GM23338 (cell line): ENCODE results near the gene SLC8A1. TPM values are rescaled to one million over a fixed set of nuclear protein-coding genes. Genes with fewer than 3 reads are reported as not detected.

Experiments
- ATAC-seq: fragments of 200-7000 bp; cut with Tn5 transposase; 3 replicates; pipeline ENCODE4 v1.9.1; 2020
- DNase-seq: peaks from one replicate; pipeline ENCODE4 v3.0.0-alpha.2; 2015; ENCODE audit warnings: low spot score
- H2AFZ ChIP-seq: fragments of 200-600 bp; sonication (generic); 2 replicates; pipeline ENCODE4 v1.8.0; 2016; ENCODE audit warnings: antibody characterized with exemption, mild to moderate bottlenecking, moderate library complexity
- H3F3A ChIP-seq: fragments of 200-600 bp; sonication (generic); replicated peaks from 2 replicates; pipeline ENCODE4 v1.8.0; 2017; ENCODE audit warnings: antibody characterized with exemption, mixed run types, low read depth
- H3K27ac ChIP-seq: fragments of 200-600 bp; sonication (generic); 2 replicates; pipeline ENCODE4 v1.6.1; 2016; ENCODE audit warnings: low read depth
- H3K27me3 ChIP-seq: fragments of 200-600 bp; sonication (generic); 2 replicates; pipeline ENCODE4 v1.8.0; 2016; ENCODE audit warnings: mild to moderate bottlenecking, mixed run types, moderate library complexity; ENCODE audit not compliant: insufficient read depth
- H3K36me3 ChIP-seq: fragments of 200-600 bp; sonication (generic); 2 replicates; pipeline ENCODE4 v1.8.0; 2016; ENCODE audit warnings: mild to moderate bottlenecking; ENCODE audit not compliant: insufficient read depth
- H3K4me1 ChIP-seq: fragments of 200-600 bp; sonication (generic); 2 replicates; pipeline ENCODE4 v1.8.0; 2016; ENCODE audit warnings: mild to moderate bottlenecking, moderate library complexity; ENCODE audit not compliant: insufficient read depth
- H3K4me2 ChIP-seq: fragments of 200-600 bp; sonication (generic); 2 replicates; pipeline ENCODE4 v1.7.1; 2017; ENCODE audit warnings: mixed run types
- H3K4me3 ChIP-seq: fragments of 200-600 bp; sonication (generic); 2 replicates; pipeline ENCODE4 v1.6.1; 2016; ENCODE audit warnings: mixed run types
- H3K79me2 ChIP-seq: fragments of 200-600 bp; sonication (generic); replicated peaks from 2 replicates; pipeline ENCODE4 v1.8.0; 2017; ENCODE audit warnings: mild to moderate bottlenecking; ENCODE audit not compliant: insufficient read depth
- H3K9me2 ChIP-seq: fragments of 200-600 bp; sonication (generic); 2 replicates; pipeline ENCODE4 v1.8.0; 2017; ENCODE audit not compliant: insufficient read depth
- H4K20me1 ChIP-seq: fragments of 200-600 bp; sonication (generic); replicated peaks from 2 replicates; pipeline ENCODE4 v1.8.0; 2017; ENCODE audit warnings: mild to moderate bottlenecking; ENCODE audit not compliant: insufficient read depth
- H3K27ac Mint-ChIP-seq: 2 replicates; pipeline ENCODE4 v1.8.0; 2020; ENCODE audit warnings: inconsistent platforms, mild to moderate bottlenecking, moderate library complexity, mixed read lengths
- H3K27me3 Mint-ChIP-seq: 3 replicates; pipeline ENCODE4 v1.8.0; 2022; ENCODE audit warnings: low read depth, mild to moderate bottlenecking, moderate library complexity, mixed read lengths, inconsistent platforms; ENCODE audit not compliant: insufficient read depth, poor library complexity
- H3K36me3 Mint-ChIP-seq: 3 replicates; pipeline ENCODE4 v1.8.0; 2021; ENCODE audit warnings: low read depth, mild to moderate bottlenecking, inconsistent platforms, moderate library complexity, mixed read lengths
- H3K4me1 Mint-ChIP-seq: 3 replicates; pipeline ENCODE4 v1.8.0; 2020; ENCODE audit warnings: mild to moderate bottlenecking, inconsistent platforms, mixed read lengths
- H3K4me3 Mint-ChIP-seq: 3 replicates; pipeline ENCODE4 v1.8.0; 2021; ENCODE audit warnings: moderate library complexity, mild to moderate bottlenecking, inconsistent platforms, mixed read lengths
- H3K9me3 Mint-ChIP-seq: 3 replicates; pipeline ENCODE4 v1.8.0; 2020; ENCODE audit warnings: moderate library complexity, mild to moderate bottlenecking, inconsistent platforms, mixed read lengths
- CREB1 ChIP-seq: fragments of 250-450 bp; sonication (Bioruptor Pico); IDR thresholded peaks from 2 replicates; pipeline ENCODE4 v1.5.0; 2020; ENCODE audit warnings: low read depth, mild to moderate bottlenecking, moderate library complexity
- ETS1 ChIP-seq: IDR thresholded peaks from 2 replicates; pipeline ENCODE4 v1.6.1; 2016; ENCODE audit warnings: antibody characterized with exemption
- EZH2 ChIP-seq: fragments of 200-600 bp; sonication (generic); IDR thresholded peaks from one replicate; pipeline ENCODE4 v1.8.0; 2017; ENCODE audit warnings: antibody characterized with exemption, mild to moderate bottlenecking, low read depth; ENCODE audit not compliant: unreplicated experiment
- JUNB ChIP-seq: IDR thresholded peaks from one replicate; pipeline ENCODE4 v1.6.1; 2016; ENCODE audit warnings: antibody characterized with exemption; ENCODE audit not compliant: unreplicated experiment
- NANOG ChIP-seq: IDR thresholded peaks from 2 replicates; pipeline ENCODE4 v1.6.1; 2016; ENCODE audit warnings: antibody characterized with exemption, borderline replicate concordance
- POLR2AphosphoS5 ChIP-seq: IDR thresholded peaks from 2 replicates; pipeline ENCODE4 v1.6.1; 2016; ENCODE audit warnings: antibody characterized with exemption, low read depth
- REST ChIP-seq: IDR thresholded peaks from one replicate; pipeline ENCODE4 v1.6.1; 2018; ENCODE audit warnings: antibody characterized with exemption; ENCODE audit not compliant: unreplicated experiment
- STAT1 ChIP-seq: IDR thresholded peaks from one replicate; pipeline ENCODE4 v1.6.1; 2016; ENCODE audit warnings: antibody characterized with exemption; ENCODE audit not compliant: unreplicated experiment
- ZNF114 ChIP-seq: fragments of 250-450 bp; sonication (Bioruptor Pico); IDR thresholded peaks from 2 replicates; pipeline ENCODE4 v1.5.0; 2020; ENCODE audit warnings: mild to moderate bottlenecking, moderate library complexity
- ZNF331 ChIP-seq: fragments of 250-450 bp; sonication (Bioruptor Pico); IDR thresholded peaks from 2 replicates; pipeline ENCODE4 v1.5.0; 2020; ENCODE audit warnings: low read depth, mild to moderate bottlenecking, moderate library complexity
- ZNF462 ChIP-seq: fragments of 250-450 bp; sonication (Bioruptor Pico); IDR thresholded peaks from 2 replicates; pipeline ENCODE4 v1.5.0; 2020; ENCODE audit warnings: mild to moderate bottlenecking, moderate library complexity
- polyA plus RNA-seq: library from polyadenylated mRNA; unstranded; fragments of >200 nt; fragmentation: Nextera tagmentation; extraction: Ambion mirVana; gene quantifications from 2 replicates; pipeline ENCODE4 v1.2.1, GENCODE V29; 2016
- total RNA-seq: library from RNA; depleted of rRNA; stranded (reverse); fragments of >200 nt; shearing (Covaris generic); gene quantifications from 2 replicates; pipeline ENCODE4 v1.2.3, GENCODE V29; 2014

SLC8A1 gene
- total and polyA plus RNA-seq, 2 experiments from 2014 or later = 2.5 to 3.3 TPM

DNA sequence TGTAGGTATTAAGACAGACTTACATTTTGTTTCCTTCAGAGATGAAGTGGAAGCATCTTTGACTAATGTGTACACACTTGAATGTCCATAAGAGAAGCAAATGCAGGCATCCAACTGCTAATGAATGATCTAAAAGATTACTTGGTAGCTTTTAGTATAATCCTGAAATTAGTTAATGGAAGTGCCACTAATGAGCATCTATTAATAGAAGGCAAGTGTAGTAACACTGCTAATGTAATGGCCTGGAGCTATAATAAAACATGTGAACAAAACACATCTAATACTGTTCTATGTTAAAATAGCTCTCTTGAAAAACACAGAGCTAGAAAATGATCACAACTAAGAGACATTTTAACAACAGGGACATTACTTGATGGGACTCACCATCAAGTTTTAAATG is 225.3 kb downstream of the SLC8A1 start:
- Histone ChIP-seq H3K4me3 (no peak overlapping the region), H2AFZ (no peak overlapping the region), H4K20me1 (no peaks in the 10 kb centered on the region), H3K4me1 (peaks cover 17% of the 10 kb centered on the region; the same call in 1 of the 2 replicates), H3F3A (no peaks in the 10 kb centered on the region), H3K9me2 (no peaks in the 10 kb centered on the region), H3K27me3 (no peaks in the 10 kb centered on the region), H3K79me2 (no peaks in the 10 kb centered on the region), H3K36me3 (no peaks in the 10 kb centered on the region), H3K4me2 (0 out of 2 replicates have a peak overlapping the region, but pooled peaks have one; percentile 21), H3K27ac (no peak overlapping the region)
- TF ChIP-seq JUNB = no peak
- no peak for TF ChIP-seq ZNF331 (CRISPR knock-in tag)
- TF ChIP-seq REST = no peak
- TF ChIP-seq ZNF114 (CRISPR knock-in tag) = no peak
- no peak for TF ChIP-seq CREB1 (CRISPR knock-in tag)
- no peak for TF ChIP-seq ETS1
- TF ChIP-seq POLR2AphosphoS5 = no peak
- TF ChIP-seq EZH2 = no peak
- TF ChIP-seq STAT1 = no peak
- no peak for TF ChIP-seq NANOG
- TF ChIP-seq ZNF462 (CRISPR knock-in tag) = no peak
- Mint-ChIP-seq H3K36me3 (no peaks in the 10 kb centered on the region; the same call in 2 of the 3 replicates), H3K27ac (no peak overlapping the region), H3K4me1 (peaks cover 14% of the 10 kb centered on the region; the same call in 2 of the 3 replicates), H3K9me3 (peaks cover 9% of the 10 kb centered on the region; the same call in 2 of the 3 replicates), H3K27me3 (peaks cover 4% of the 10 kb centered on the region), H3K4me3 (no peak overlapping the region)
- no peak for DNase-seq
- no peak for ATAC-seq
